Prostate gland (tissue), 2 donors: ENCODE data around the gene DHRS1. TPM values are rescaled to one million over a fixed set of nuclear protein-coding genes. Genes with fewer than 3 reads are reported as not detected.

Experiments
- DNase-seq: peaks from one replicate; pipeline ENCODE4 v3.0.0-alpha.2; 2019; ENCODE audit warnings: low spot score
- H3K27ac ChIP-seq, 2 donors: fragments of 200-600 bp; sonication (generic); 2 replicates each; pipeline ENCODE4 v1.5.1; 2017 to 2019
- H3K27me3 ChIP-seq: fragments of 200-600 bp; sonication (generic); replicated peaks from 2 replicates; pipeline ENCODE4 v1.5.1; 2019; ENCODE audit not compliant: insufficient read depth
- H3K36me3 ChIP-seq, 2 donors: fragments of 200-600 bp; sonication (generic); 1 replicate in 1 of 2; 2 replicates in 1 of 2; pipeline versions ENCODE4 v1.5.1 to v1.8.1; 2017 to 2019
- H3K4me1 ChIP-seq: fragments of 200-600 bp; sonication (generic); replicated peaks from 2 replicates; pipeline ENCODE4 v1.5.1; 2019
- H3K4me3 ChIP-seq, 2 donors: fragments of 200-600 bp; sonication (generic); 2 replicates each; pipeline ENCODE4 v1.5.1; 2017 to 2019
- H3K9me3 ChIP-seq: fragments of 200-600 bp; sonication (generic); 2 replicates; pipeline ENCODE4 v1.5.1; 2017
- POLR2A ChIP-seq: fragments of 450-650 bp; IDR thresholded peaks from one replicate; pipeline ENCODE4 v1.6.1; 2016; ENCODE audit warnings: antibody characterized with exemption, mild to moderate bottlenecking
- POLR2AphosphoS5 ChIP-seq: sonication (generic); formaldehyde crosslinking; IDR thresholded peaks from one replicate; pipeline ENCODE4 v1.6.1; 2017; ENCODE audit warnings: antibody characterized with exemption
- WGBS: methylation state at CpG from one replicate; pipeline ENCODE4 v1.1.5; 2018; 5-methylcytosine and 5-hydroxymethylcytosine counted together
- intact Hi-C: fragments of 100-400 bp; cut with DNase I; formaldehyde crosslinking; loops from one replicate; pipeline ENCODE4 v1.14.2; 2022
- total RNA-seq, 2 donors: library from RNA; depleted of rRNA; stranded (reverse); fragments of >200 nt; gene quantifications; one replicate each; pipeline ENCODE4 v1.1.0, GENCODE V29; 2016
- TF ChIP-seq, protein P1 (sequence below), 4 experiments: fragments of 200-600 bp in 2 of 4; fragments of 450-650 bp in 2 of 4; sonication (generic) in 2 of 4; IDR thresholded peaks; 1 replicate in 3 of 4; 2 replicates in 1 of 4; pipeline ENCODE4 v1.5.1; 2016 to 2019; ENCODE audit warnings: antibody characterized with exemption in 4 of 4, mild to moderate bottlenecking in 2 of 4, moderate library complexity in 2 of 4

The DHRS1 gene
- total RNA-seq, 2 donors from 2014 or later = 16.9 to 74.0 TPM

DNA sequence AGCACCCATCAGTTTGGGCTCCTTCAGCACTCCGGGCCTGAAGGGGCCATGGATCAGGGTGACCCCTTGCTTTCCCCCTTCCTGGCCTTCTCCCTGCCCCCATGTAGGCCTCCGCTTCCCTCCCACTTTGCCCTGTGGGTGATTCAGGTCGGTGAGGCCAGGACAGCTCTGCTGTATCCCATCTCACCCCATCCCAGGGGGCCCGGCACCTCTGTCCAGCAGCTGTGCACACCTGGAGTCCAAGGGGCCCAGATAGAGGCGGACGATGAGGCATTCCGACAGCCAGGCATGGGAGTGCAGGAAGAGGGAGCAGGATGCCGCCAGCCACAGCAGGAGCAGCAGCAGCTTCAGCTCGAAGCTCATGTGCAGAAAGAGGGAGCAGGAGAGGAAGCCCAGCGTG lies 23.1 kb upstream of the DHRS1 start:
- H3K9me3 ChIP-seq = no peaks in the 10 kb centered on the region
- intact Hi-C loops = no loop called here
- H3K4me1 ChIP-seq = no peaks in the 10 kb centered on the region
- TF ChIP-seq, protein P1, sequence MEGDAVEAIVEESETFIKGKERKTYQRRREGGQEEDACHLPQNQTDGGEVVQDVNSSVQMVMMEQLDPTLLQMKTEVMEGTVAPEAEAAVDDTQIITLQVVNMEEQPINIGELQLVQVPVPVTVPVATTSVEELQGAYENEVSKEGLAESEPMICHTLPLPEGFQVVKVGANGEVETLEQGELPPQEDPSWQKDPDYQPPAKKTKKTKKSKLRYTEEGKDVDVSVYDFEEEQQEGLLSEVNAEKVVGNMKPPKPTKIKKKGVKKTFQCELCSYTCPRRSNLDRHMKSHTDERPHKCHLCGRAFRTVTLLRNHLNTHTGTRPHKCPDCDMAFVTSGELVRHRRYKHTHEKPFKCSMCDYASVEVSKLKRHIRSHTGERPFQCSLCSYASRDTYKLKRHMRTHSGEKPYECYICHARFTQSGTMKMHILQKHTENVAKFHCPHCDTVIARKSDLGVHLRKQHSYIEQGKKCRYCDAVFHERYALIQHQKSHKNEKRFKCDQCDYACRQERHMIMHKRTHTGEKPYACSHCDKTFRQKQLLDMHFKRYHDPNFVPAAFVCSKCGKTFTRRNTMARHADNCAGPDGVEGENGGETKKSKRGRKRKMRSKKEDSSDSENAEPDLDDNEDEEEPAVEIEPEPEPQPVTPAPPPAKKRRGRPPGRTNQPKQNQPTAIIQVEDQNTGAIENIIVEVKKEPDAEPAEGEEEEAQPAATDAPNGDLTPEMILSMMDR (IDR thresholded peaks at IDR 0.05) = no peak
- TF ChIP-seq POLR2AphosphoS5 (no peak), POLR2A (no peak)
- peaks cover 4% of the 10 kb centered on the region for H3K27me3 ChIP-seq
- 70% methylated on average over 10 of the region's 10 CpGs for WGBS
- DNase-seq = no peak
- H3K36me3 ChIP-seq = no peaks in the 10 kb centered on the region
- H3K27ac ChIP-seq = no peak overlapping the region
- no peak overlapping the region for H3K4me3 ChIP-seq

GRCh38 chr14:24321212-24321975 lies 21.8 kb upstream of the DHRS1 start:
- Histone ChIP-seq H3K4me3 (no peak overlapping the region), H3K9me3 (no peaks in the 10 kb centered on the region), H3K27ac (no peak overlapping the region), H3K36me3 (no peaks in the 10 kb centered on the region), H3K27me3 (peaks cover 4% of the 10 kb centered on the region), H3K4me1 (no peaks in the 10 kb centered on the region)
- intact Hi-C loops = no loop called here
- DNase-seq = no peak
- TF ChIP-seq POLR2AphosphoS5 = no peak
- TF ChIP-seq POLR2A = no peak
- TF ChIP-seq, protein P1 (IDR thresholded peaks at IDR 0.05) = no peak
- 85% methylated on average over 14 of the region's 14 CpGs for WGBS

DNA sequence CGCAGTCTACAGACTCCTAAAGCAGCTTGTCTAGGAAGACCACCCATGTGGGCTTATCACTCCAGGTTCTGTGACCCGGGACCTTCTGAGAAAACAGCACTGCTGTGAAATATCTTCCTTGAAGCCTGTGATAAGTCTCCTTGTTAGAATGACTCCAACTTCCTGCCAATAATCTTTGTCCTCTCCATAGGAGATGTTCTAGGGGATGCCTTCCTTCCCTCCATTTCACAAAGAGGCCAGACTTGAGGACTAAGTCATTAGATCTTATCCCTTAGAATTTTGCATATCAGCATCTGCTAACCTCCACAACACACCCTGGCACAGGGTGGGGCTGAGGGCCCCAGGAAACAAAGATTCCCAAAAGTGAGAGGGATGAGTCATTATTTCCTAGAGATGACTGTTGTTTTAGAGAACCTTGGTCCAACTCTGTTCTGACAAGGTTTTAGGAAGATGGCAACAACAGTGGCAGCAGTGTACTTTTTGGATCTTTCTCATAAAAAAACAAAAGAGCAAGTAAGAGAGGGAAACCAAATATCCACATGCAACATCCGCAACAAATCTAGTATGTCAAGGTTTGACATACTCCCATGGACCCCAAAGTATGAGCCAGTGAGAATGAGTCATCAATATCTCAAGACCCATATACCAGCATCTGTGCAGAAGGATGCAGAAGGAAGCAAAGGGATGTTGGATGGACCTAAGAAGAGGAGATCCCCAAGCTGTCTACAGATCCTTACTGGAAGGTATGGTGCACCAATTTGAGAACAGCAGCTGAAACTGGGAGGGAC lies 17.8 kb upstream of the DHRS1 start:
- intact Hi-C loops = no loop called here
- 87% methylated on average over 3 of the region's 3 CpGs for WGBS
- no peak overlapping the region for H3K27ac ChIP-seq

GRCh38 chr14:24316597-24316950 lies 17.0 kb upstream of the DHRS1 start:
- WGBS = 38% methylated on average over 18 of the region's 18 CpGs
- H3K4me3 ChIP-seq = no peak overlapping the region
- H3K9me3 ChIP-seq = no peaks in the 10 kb centered on the region
- H3K27ac ChIP-seq = no peak overlapping the region
- H3K36me3 ChIP-seq = no peaks in the 10 kb centered on the region
- H3K27me3 ChIP-seq = peaks cover 4% of the 10 kb centered on the region
- intact Hi-C loops = no loop called here
- no peak for DNase-seq
- TF ChIP-seq, protein P1 (IDR thresholded peaks at IDR 0.05) = no peak
- TF ChIP-seq POLR2AphosphoS5 = no peak
- H3K4me1 ChIP-seq = no peaks in the 10 kb centered on the region

More for the DNA sequence above, 17.8 kb upstream of the DHRS1 start:
- no peak for TF ChIP-seq POLR2A
- TF ChIP-seq, protein P1 (IDR thresholded peaks at IDR 0.05) = no peak
- no peak for TF ChIP-seq POLR2AphosphoS5
- Histone ChIP-seq H3K9me3 (no peaks in the 10 kb centered on the region), H3K27me3 (peaks cover 4% of the 10 kb centered on the region), H3K4me3 (no peak overlapping the region), H3K4me1 (no peaks in the 10 kb centered on the region), H3K36me3 (no peaks in the 10 kb centered on the region)
- DNase-seq = no peak
